GM20431 (cell line): Measurements from ENCODE around the gene JAK1.
"Not testable (repeated sequence)": the region's sequence is repeated elsewhere in the genome, so short reads cannot be mapped to it uniquely, and the experiment has no call there.

Experiments used
- in situ Hi-C: fragments of 300-500 bp; cut with MseI, MboI; formaldehyde crosslinking; loops from one replicate; pipeline ENCODE4 v1.15.0; 2020; ENCODE audit warnings: low sequenced_read_pairs; ENCODE audit not compliant: unreplicated experiment

The JAK1 gene

DNA sequence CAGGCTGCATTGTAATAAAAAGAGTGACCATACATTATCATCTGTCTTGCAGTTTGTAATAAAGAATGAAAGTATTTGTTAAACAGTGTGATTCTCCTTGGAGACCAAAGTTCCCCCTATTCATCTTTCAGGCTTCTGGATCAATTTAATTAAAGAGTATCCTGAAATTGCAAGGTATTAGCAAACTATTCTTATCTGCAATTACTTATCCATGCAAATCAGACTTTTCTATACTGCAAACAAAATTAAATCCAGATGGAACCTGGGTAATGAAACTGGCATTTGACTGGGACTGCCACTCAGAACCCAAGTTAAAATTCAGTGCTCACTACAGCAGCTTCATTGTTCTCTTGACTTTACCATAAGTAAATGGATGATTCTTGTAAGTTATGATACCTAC, 37.1 kb downstream of the JAK1 start:
- in situ Hi-C loops = no loop called here

GRCh38 chr1:64928325-64928724, 38.0 kb downstream of the JAK1 start:
- in situ Hi-C loops = no loop called here

DNA sequence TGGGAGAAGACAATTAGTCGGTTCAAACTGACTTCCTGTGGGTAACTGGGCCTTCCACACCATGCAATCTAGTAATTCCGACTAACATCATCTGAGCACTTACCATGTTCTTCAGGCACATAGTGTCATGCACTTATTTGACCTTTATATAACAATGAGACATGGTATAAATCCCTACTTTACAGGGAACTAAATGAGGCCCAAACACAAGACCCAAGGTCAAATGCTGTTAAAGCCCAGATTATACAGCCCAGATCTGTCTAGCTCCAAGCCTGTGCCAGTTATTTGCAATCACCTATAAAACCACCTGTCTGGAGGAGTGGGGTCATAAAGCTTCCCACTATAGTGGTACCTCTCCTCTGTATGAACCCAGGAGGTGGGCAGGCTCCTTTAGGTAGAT, 40.8 kb downstream of the JAK1 start:
- in situ Hi-C loops = no loop called here

DNA sequence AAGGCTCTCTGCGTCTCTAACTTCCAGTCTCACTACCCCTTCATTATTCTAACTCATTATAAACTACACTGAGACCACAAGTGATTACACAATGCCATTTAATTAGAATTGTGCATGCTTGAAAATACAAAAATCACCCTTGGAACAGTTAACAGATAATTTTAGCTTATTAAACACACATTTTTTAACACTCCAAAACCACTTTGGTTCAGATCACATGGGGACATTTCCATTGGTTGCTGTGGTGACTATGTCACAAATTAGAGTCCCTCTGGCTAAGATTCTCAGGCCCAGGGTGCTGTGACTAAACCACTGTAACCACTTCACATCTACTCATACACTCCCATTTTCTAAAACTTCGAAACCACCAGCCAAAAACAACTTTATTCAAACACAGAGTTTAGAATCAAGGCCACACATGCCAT, 43.0 kb downstream of the JAK1 start:
- in situ Hi-C loops = no loop called here

DNA sequence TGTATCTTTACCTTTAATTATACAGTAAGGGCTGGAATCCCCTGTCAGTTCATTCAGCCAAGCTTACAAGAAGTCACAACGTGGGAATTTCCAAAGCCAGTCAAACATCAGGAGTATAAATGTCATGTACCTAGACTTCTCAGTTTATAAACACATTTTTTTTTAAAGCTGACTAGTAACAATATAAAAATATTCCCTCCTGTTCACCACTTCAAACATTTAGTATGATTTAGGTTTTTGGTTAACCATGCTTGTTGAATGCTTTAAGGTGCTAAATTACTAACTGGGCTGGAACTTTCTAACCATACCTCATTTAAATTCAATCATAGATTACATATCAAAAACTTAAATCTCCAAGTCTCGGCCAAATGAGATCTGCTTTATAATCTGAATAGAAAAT, 44.0 kb downstream of the JAK1 start:
- in situ Hi-C loops = no loop called here

GRCh38 chr1:64921771-64922170, 44.6 kb downstream of the JAK1 start:
- in situ Hi-C loops = no loop called here

DNA sequence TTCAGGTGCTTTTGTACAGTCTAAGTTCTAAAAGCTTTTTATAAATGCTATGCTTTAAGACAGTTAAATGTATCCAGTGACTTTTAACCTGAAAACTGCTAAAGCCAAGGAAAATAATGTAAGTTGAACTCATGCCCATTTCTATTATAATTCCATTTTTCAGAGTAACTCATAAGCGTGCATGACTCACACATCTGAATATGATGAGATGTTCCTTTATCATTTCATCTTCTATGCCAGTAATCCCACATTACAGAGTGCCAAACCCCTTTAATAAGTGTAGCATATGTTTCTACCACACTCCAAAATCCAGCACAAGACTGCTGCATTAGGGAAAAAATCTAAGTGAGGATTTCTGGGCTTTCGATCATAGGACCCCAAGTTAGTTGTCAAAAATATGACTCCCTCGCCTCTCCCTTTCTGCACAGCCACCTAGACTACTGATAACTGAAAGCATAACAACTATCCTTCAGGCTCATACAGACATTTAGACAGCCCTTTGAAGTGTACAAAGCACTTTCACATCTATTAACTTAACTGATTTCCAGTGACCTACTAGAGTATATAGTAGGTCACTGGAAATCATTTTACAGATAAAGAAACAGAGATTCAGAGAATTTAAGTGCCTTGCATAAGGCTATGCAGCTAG, 45.3 kb downstream of the JAK1 start:
- in situ Hi-C loops = no loop called here

DNA sequence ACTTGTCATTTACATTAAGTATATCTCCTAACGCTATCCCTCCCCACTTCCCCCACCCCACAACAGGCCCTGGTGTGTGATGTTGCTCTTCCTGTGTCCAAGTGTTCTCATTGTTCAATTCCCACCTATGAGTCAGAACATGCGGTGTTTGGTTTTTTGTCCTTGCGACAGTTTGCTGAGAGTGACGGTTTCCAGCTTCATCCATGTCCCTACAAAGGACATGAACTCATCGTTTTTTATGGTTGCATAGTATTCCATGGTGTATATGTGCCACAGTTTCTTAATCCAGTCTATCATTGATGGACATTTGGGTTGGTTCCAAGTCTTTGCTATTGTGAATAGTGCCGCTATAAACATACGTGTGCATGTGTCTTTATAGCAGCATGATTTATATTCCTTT, 47.2 kb downstream of the JAK1 start:
- in situ Hi-C loops = not testable (repeated sequence)

DNA sequence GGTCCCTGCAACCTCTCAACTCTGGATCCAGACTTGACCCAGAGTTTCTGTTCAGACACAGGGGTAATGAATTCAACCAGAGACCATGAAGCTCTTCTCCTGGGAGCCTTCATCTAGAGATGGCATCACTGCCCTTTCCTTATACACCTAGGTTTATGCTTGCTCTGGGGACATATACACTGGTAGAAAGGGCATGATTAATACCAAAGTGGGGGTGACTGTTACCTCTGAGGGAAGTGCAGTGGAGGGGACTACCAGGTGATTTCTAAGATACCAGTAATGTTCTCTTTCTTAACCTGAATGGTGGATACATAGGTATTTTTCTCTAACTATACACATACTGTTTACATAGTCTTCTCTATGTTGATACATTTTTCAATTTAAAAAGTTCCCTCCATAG, 48.4 kb downstream of the JAK1 start:
- in situ Hi-C loops = no loop called here

GRCh38 chr1:64917328-64917861, 49.0 kb downstream of the JAK1 start:
- in situ Hi-C loops = no loop called here

GRCh38 chr1:64915381-64916274, 50.7 kb downstream of the JAK1 start:
- in situ Hi-C loops = no loop called here

- in situ Hi-C loops = no loop called here
Measured at GRCh38 chr1:64913361-64914015, 52.9 kb downstream of the JAK1 start.

GRCh38 chr1:64912191-64912590, 54.2 kb downstream of the JAK1 start:
- in situ Hi-C loops = no loop called here

- in situ Hi-C loops = no loop called here
Measured at GRCh38 chr1:64911326-64911725, 55.0 kb downstream of the JAK1 start.

DNA sequence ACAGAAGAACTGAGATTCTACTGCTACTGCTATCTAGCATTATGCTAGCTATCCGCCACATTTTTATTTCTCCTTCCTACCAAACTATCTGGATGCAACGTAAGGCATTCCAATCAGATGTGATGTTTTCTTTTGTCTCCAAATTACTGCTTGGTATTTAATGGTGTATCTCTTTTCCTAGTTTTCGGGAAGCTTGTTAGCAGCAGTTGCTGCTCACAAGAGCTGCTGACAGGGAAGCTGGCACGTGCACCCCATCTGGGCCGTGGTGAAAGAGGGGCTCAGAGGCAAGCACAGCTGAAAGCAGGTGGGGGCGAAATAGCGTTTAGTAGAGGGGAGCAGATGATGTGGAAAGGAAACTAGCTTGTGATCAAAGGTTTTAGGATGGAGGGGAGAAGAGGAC, 57.3 kb downstream of the JAK1 start:
- in situ Hi-C loops = no loop called here

DNA sequence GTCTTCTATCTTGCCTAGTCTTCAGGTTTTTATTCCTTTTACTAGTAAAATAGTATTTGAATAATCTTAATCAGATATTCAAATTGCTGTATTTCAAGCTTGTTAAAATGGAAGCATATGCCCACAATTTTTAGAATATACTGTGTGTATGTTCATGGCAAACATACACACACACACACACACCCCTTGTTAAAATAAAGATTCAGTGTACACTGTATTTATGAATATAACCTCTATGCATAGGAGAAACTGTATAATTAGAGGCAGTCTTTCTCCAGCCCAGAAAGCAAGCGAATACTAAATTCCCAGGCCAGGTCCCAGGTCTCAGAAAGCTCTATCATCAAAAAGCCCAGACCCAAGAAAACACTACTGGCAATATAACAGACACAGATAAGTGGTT, 57.8 kb downstream of the JAK1 start:
- in situ Hi-C loops = no loop called here

DNA sequence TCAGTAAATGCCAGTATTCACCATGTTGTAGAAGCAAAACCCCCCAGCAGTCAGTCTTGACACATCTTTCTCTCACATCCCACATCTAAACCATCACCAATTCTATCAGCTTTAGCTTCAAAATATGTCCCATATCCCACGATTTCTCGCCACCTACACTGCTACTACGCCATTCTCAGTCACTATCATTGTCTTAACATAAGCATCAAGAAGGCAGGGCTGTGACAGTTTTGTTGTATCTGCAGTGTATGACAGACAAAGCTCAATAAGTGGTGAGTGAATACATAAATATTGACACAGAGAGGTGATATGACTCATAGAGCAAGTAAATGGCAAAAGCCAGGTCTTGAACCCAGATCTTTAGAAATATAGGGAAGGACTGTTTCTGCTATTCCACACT, 59.9 kb downstream of the JAK1 start:
- in situ Hi-C loops = no loop called here

GRCh38 chr1:64903593-64903992, 62.8 kb downstream of the JAK1 start:
- in situ Hi-C loops = no loop called here

GRCh38 chr1:64901663-64902062, 64.7 kb downstream of the JAK1 start:
- in situ Hi-C loops = no loop called here

GRCh38 chr1:64900916-64901315, 65.4 kb downstream of the JAK1 start:
- in situ Hi-C loops = no loop called here
